Measurements from ENCODE around the gene A2M.

Gene A2M

GRCh38 chr12:9084417-9084816, 31.3 kb downstream of the A2M start:
- ATAC-seq (replicated peaks) (no peak), DNase-seq (no peak)
- Mint-ChIP-seq H3K27me3 (no peaks in the 10 kb centered on the region), H3K4me3 (no peak overlapping the region), H3K27ac (no peak overlapping the region), H3K36me3 (ENCODE audit: insufficient read depth) (peaks cover 9% of the 10 kb centered on the region), H3K4me1 (ENCODE audit: low read depth in 2 of 2) (peaks cover 14 to 24% of the 10 kb centered on the region in 2 donors), H3K9me3 (peaks cover 2 to 19% of the 10 kb centered on the region in 2 donors)

- peaks cover 12 to 24% of the 10 kb centered on the region in 2 donors for H3K4me1 Mint-ChIP-seq (ENCODE audit: low read depth in 2 of 2)
- DNase-seq (no peak), ATAC-seq (replicated peaks) (no peak)
- peaks cover 9% of the 10 kb centered on the region for H3K36me3 Mint-ChIP-seq (ENCODE audit: insufficient read depth)
- peak overlapping the region; percentile 49 to 74 for H3K27ac Mint-ChIP-seq
- no peak overlapping the region for H3K4me3 Mint-ChIP-seq
- H3K27me3 Mint-ChIP-seq, result no peaks in the 10 kb centered on the region
- peaks cover 2 to 19% of the 10 kb centered on the region in 2 donors for H3K9me3 Mint-ChIP-seq
Measured at GRCh38 chr12:9083793-9084192, 31.9 kb downstream of the A2M start.

GRCh38 chr12:9081667-9082427, 33.9 kb downstream of the A2M start:
- DNase-seq (no peak), ATAC-seq (replicated peaks) (no peak)
- H3K36me3 Mint-ChIP-seq (ENCODE audit: insufficient read depth), result peaks cover 9% of the 10 kb centered on the region
- peaks cover 18 to 28% of the 10 kb centered on the region in 2 donors for H3K4me1 Mint-ChIP-seq (ENCODE audit: low read depth in 2 of 2)
- no peaks in the 10 kb centered on the region for H3K27me3 Mint-ChIP-seq
- no peak overlapping the region for H3K4me3 Mint-ChIP-seq
- peak overlapping the region in 1 of 2 donors; percentile 27 for H3K27ac Mint-ChIP-seq
- H3K9me3 Mint-ChIP-seq, result peaks cover 2 to 19% of the 10 kb centered on the region in 2 donors

- H3K27me3 Mint-ChIP-seq, result no peaks in the 10 kb centered on the region
Measured at GRCh38 chr12:9079883-9080675, 35.6 kb downstream of the A2M start.

GRCh38 chr12:9079082-9079481, 36.6 kb downstream of the A2M start:
- no peak overlapping the region for H3K4me3 Mint-ChIP-seq
- H3K4me1 Mint-ChIP-seq (ENCODE audit: low read depth in 2 of 2), result peaks cover 19 to 30% of the 10 kb centered on the region in 2 donors
- H3K9me3 Mint-ChIP-seq, result peaks cover 2 to 10% of the 10 kb centered on the region in 2 donors
- DNase-seq (no peak), ATAC-seq (replicated peaks) (no peak)
- H3K36me3 Mint-ChIP-seq (ENCODE audit: insufficient read depth), result peaks cover 12% of the 10 kb centered on the region
- no peaks in the 10 kb centered on the region for H3K27me3 Mint-ChIP-seq
- no peak overlapping the region for H3K27ac Mint-ChIP-seq

More at GRCh38 chr12:9079883-9080675, 35.6 kb downstream of the A2M start:
- H3K9me3 Mint-ChIP-seq, result peaks cover 2 to 19% of the 10 kb centered on the region in 2 donors
- H3K4me3 Mint-ChIP-seq, result no peak overlapping the region
- no peak for DNase-seq
- no peak for ATAC-seq (replicated peaks)
- peaks cover 9% of the 10 kb centered on the region for H3K36me3 Mint-ChIP-seq (ENCODE audit: insufficient read depth)
- H3K4me1 Mint-ChIP-seq (ENCODE audit: low read depth in 2 of 2), result peaks cover 18 to 23% of the 10 kb centered on the region in 2 donors
- H3K27ac Mint-ChIP-seq, result no peak overlapping the region

GRCh38 chr12:9077152-9078031, 38.3 kb downstream of the A2M start:
- DNase-seq (no peak), ATAC-seq (replicated peaks) (no peak)
- H3K36me3 Mint-ChIP-seq (ENCODE audit: insufficient read depth), result peaks cover 15% of the 10 kb centered on the region
- H3K4me1 Mint-ChIP-seq (ENCODE audit: low read depth in 2 of 2), result peaks cover 17 to 30% of the 10 kb centered on the region in 2 donors
- H3K27ac Mint-ChIP-seq, result no peak overlapping the region
- H3K9me3 Mint-ChIP-seq, result no peaks in the 10 kb centered on the region
- no peak overlapping the region for H3K4me3 Mint-ChIP-seq
- no peaks in the 10 kb centered on the region for H3K27me3 Mint-ChIP-seq

- ATAC-seq (replicated peaks), result no peak
- H3K4me1 Mint-ChIP-seq (ENCODE audit: low read depth in 2 of 2), result peaks cover 17 to 30% of the 10 kb centered on the region in 2 donors
Measured at GRCh38 chr12:9076733-9077132, 39.0 kb downstream of the A2M start.

GRCh38 chr12:9075138-9075535, 40.6 kb downstream of the A2M start:
- Mint-ChIP-seq H3K27me3 (no peaks in the 10 kb centered on the region), H3K9me3 (no peaks in the 10 kb centered on the region), H3K36me3 (ENCODE audit: insufficient read depth) (peaks cover 19% of the 10 kb centered on the region), H3K27ac (peak overlapping the region in 1 of 2 donors; percentile 52), H3K4me3 (no peak overlapping the region), H3K4me1 (ENCODE audit: low read depth in 2 of 2) (peaks cover 16 to 29% of the 10 kb centered on the region in 2 donors)
- ATAC-seq (replicated peaks) (no peak), DNase-seq (no peak)

More at GRCh38 chr12:9076733-9077132, 39.0 kb downstream of the A2M start:
- peaks cover 18% of the 10 kb centered on the region for H3K36me3 Mint-ChIP-seq (ENCODE audit: insufficient read depth)
- H3K27ac Mint-ChIP-seq, result peak overlapping the region in 1 of 2 donors; percentile 32
- H3K27me3 Mint-ChIP-seq, result no peaks in the 10 kb centered on the region
- no peak overlapping the region for H3K4me3 Mint-ChIP-seq
- H3K9me3 Mint-ChIP-seq, result no peaks in the 10 kb centered on the region
- DNase-seq, result no peak

- ATAC-seq (replicated peaks) (no peak), DNase-seq (no peak)
- Mint-ChIP-seq H3K27me3 (no peaks in the 10 kb centered on the region), H3K27ac (peak overlapping the region in 1 of 2 donors; percentile 52), H3K4me3 (no peak overlapping the region), H3K4me1 (ENCODE audit: low read depth in 2 of 2) (peaks cover 16 to 29% of the 10 kb centered on the region in 2 donors), H3K36me3 (ENCODE audit: insufficient read depth) (peaks cover 19% of the 10 kb centered on the region), H3K9me3 (no peaks in the 10 kb centered on the region)
Measured at GRCh38 chr12:9074484-9075137, 41.1 kb downstream of the A2M start.

GRCh38 chr12:9073076-9073475, 42.6 kb downstream of the A2M start:
- H3K4me3 Mint-ChIP-seq, result no peak overlapping the region
- H3K36me3 Mint-ChIP-seq (ENCODE audit: insufficient read depth), result peaks cover 15% of the 10 kb centered on the region
- H3K27me3 Mint-ChIP-seq, result no peaks in the 10 kb centered on the region
- H3K27ac Mint-ChIP-seq, result no peak overlapping the region
- no peaks in the 10 kb centered on the region for H3K9me3 Mint-ChIP-seq
- H3K4me1 Mint-ChIP-seq (ENCODE audit: low read depth in 2 of 2), result peaks cover 12 to 29% of the 10 kb centered on the region in 2 donors
- no peak for DNase-seq
- ATAC-seq (replicated peaks), result no peak

- H3K36me3 Mint-ChIP-seq (ENCODE audit: insufficient read depth), result peaks cover 15% of the 10 kb centered on the region
- no peaks in the 10 kb centered on the region for H3K27me3 Mint-ChIP-seq
- H3K4me3 Mint-ChIP-seq, result no peak overlapping the region
- no peaks in the 10 kb centered on the region for H3K9me3 Mint-ChIP-seq
- H3K27ac Mint-ChIP-seq, result peak overlapping the region in 1 of 2 donors; percentile 64
- DNase-seq (no peak), ATAC-seq (replicated peaks) (no peak)
- peaks cover 10 to 27% of the 10 kb centered on the region in 2 donors for H3K4me1 Mint-ChIP-seq (ENCODE audit: low read depth in 2 of 2)
Measured at GRCh38 chr12:9072481-9073038, 43.2 kb downstream of the A2M start.

- Mint-ChIP-seq H3K27me3 (no peaks in the 10 kb centered on the region), H3K27ac (peak overlapping the region in 1 of 2 donors; percentile 3), H3K4me1 (ENCODE audit: low read depth in 2 of 2) (peaks cover 8 to 21% of the 10 kb centered on the region in 2 donors), H3K9me3 (no peaks in the 10 kb centered on the region), H3K4me3 (no peak overlapping the region), H3K36me3 (ENCODE audit: insufficient read depth) (peaks cover 19% of the 10 kb centered on the region)
- DNase-seq (no peak), ATAC-seq (replicated peaks) (no peak)
Measured at GRCh38 chr12:9071969-9072368, 43.8 kb downstream of the A2M start.

Data from effector memory CD8-positive, alpha-beta T cell (primary cell).